GM12864 (cell line): Measurements from ENCODE around the gene UBQLN1.
A peak's percentile ranks its signal among the peaks of the same experiment; 100 is the strongest.

Experiments used
- DNase-seq: peaks from one replicate; pipeline ENCODE4 v3.0.0-alpha.2; 2011; ENCODE audit warnings: low read depth
- H3K4me3 ChIP-seq: 2 replicates; pipeline ENCODE4 v1.5.1; 2011; ENCODE audit warnings: mild to moderate bottlenecking, low read depth, low read length, control low read depth
- CTCF ChIP-seq: IDR thresholded peaks from 2 replicates; pipeline ENCODE4 v1.5.1; 2011; ENCODE audit warnings: low read depth, mild to moderate bottlenecking, moderate library complexity, low read length, control low read depth, inconsistent platforms; ENCODE audit errors: missing control alignments

The UBQLN1 gene

DNA sequence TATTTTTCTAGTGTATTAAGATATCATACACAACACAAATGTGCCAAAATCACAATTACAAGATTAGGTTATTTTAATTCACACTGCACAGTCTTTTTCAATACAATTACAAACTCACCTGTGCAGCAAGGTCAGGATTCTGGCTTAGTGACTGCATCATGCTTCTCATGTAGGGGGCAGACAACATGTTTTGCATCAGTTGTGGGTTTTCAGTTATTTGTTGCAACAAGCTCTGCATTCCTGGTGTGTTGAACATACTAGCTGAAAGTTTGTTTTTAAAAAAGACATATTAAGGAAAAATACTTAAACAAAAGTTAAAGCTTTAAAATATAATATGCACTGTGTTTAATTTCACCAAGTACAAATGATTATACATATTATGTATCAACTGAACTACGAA, 38.7 kb downstream of the UBQLN1 start:
- no peak overlapping the region for H3K4me3 ChIP-seq
- TF ChIP-seq CTCF: no peak
- DNase-seq: no peak

DNA sequence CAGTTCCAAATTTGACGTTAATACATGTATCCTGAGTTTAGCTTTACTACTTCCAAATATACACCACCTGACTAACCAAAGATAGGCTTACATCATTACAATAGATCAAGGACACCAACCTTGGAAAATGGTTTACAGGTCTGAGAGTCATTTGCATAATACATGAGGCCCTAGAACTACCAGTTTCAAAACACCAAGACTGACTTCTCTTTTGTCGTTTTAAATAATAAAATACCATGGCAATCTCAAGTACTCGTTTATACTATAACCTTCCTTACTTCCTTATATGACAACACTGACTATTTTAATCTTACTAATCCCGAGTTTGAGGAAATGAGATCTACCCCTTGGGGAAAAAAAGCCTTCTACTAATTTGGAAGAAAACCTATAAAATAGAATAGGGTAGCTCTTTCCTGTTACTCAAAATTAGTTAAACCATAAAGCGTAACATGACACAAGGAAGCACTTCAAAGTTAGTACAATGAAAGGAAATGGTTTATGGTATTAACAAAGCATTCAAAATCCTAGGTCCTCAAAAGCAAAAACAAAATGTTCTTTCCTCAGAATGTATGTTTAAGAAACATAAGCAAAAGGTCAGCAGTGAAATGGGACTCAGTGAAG, 42.1 kb downstream of the UBQLN1 start:
- H3K4me3 ChIP-seq: no peak overlapping the region
- no peak for DNase-seq
- TF ChIP-seq CTCF: no peak

- no peak for TF ChIP-seq CTCF
- no peak overlapping the region for H3K4me3 ChIP-seq
These were observed 44.8 kb downstream of the UBQLN1 start for GRCh38 chr9:83662933-83663332.

DNA sequence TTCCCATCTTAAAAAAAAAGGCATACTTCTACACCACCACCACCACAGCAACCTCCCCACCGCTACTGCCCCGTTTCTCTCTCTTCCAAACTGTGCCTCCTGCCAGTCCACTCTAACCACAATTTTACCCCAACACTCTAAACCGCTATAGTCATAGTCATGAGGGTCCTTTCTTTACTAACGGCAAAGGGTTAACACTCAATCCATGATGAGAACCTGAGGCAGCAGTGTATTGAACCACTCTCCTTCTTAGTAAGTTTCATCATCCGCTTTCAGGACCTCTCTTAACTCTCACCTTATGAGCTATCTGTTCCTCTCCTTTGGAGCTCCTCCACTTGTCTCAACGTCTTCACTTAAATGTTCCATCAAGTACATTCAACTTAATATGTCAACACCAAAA, 50.8 kb downstream of the UBQLN1 start:
- no peak for DNase-seq
- H3K4me3 ChIP-seq: no peak overlapping the region
- no peak for TF ChIP-seq CTCF

More at GRCh38 chr9:83662933-83663332, 44.8 kb downstream of the UBQLN1 start:
- no peak for DNase-seq

GRCh38 chr9:83656032-83656680, 51.6 kb downstream of the UBQLN1 start:
- no peak for TF ChIP-seq CTCF
- peak; percentile 25 for DNase-seq
- H3K4me3 ChIP-seq: no peak overlapping the region

GRCh38 chr9:83655433-83655832, 52.3 kb downstream of the UBQLN1 start:
- no peak for DNase-seq
- no peak for TF ChIP-seq CTCF
- H3K4me3 ChIP-seq: no peak overlapping the region

- no peak overlapping the region for H3K4me3 ChIP-seq
These were observed 55.3 kb downstream of the UBQLN1 start for GRCh38 chr9:83652433-83652832.

More at GRCh38 chr9:83652433-83652832, 55.3 kb downstream of the UBQLN1 start:
- no peak for TF ChIP-seq CTCF
- DNase-seq: no peak
